Urinary bladder (tissue), 4 donors: Measurements from ENCODE around the gene NRXN3. TPM values are rescaled to one million over a fixed set of nuclear protein-coding genes. Genes with fewer than 3 reads are reported as not detected.

Source experiments
- DNase-seq: peaks from one replicate; pipeline ENCODE4 v3.0.0-alpha.2; 2015; ENCODE audit errors: extremely low spot score
- H3K27ac ChIP-seq: one replicate; pipeline ENCODE4 v1.5.1; 2013; ENCODE audit warnings: low read depth, mild to moderate bottlenecking, moderate library complexity
- H3K36me3 ChIP-seq: one replicate; pipeline ENCODE4 v1.6.1; 2013; ENCODE audit warnings: mild to moderate bottlenecking, moderate library complexity; ENCODE audit not compliant: insufficient read depth
- H3K4me1 ChIP-seq: one replicate; pipeline ENCODE4 v1.6.1; 2013; ENCODE audit warnings: mild to moderate bottlenecking, moderate library complexity; ENCODE audit not compliant: insufficient read depth
- H3K4me3 ChIP-seq: one replicate; pipeline ENCODE4 v1.5.1; 2013; ENCODE audit warnings: low read depth, low read length
- WGBS: extraction: QIAGEN DNeasy Blood & Tissue Kit; methylation state at CpG from one replicate; pipeline ENCODE4 v1.1.7; 2013; 5-methylcytosine and 5-hydroxymethylcytosine counted together
- polyA plus RNA-seq: library from polyadenylated mRNA; stranded (reverse); fragments of 200-250 nt; gene quantifications from one replicate; pipeline ENCODE4 v1.2.3, GENCODE V29; 2013
- total RNA-seq: library from RNA; depleted of rRNA; stranded (reverse); fragments of >200 nt; gene quantifications from one replicate; pipeline ENCODE4 v1.2.3, GENCODE V29; 2014
- donor health status: healthy with polysubstance abuse.
- donor health status: healthy.

NRXN3 gene
- total and polyA plus RNA-seq, 2 donors, result 3.9 to 6.7 TPM

DNA sequence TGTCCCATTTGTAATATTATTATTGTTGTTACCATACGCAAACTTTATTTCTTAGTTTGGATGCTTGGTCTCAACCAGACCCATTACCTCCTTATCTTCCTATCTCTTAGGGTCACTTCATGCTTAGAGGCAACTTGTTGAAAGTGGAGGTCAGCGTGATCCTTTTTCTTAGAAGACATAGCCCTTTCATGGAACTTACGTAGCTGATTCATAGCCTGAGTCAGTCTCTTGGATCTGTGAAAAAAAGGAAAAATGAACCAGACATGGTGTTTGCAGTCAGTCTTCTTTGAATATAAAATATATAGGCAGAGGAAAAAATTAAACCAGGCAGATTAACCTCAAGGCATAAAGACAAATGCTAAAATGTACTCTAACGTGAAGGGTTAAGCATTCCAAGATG lies 1427.4 kb downstream of the NRXN3 start:
- no peaks in the 10 kb centered on the region for H3K36me3 ChIP-seq
- no peak overlapping the region for H3K27ac ChIP-seq
- no peaks in the 10 kb centered on the region for H3K4me1 ChIP-seq
- WGBS, result 96% methylated on average over 4 of the region's 4 CpGs
- H3K4me3 ChIP-seq, result no peak overlapping the region
- no peak for DNase-seq

DNA sequence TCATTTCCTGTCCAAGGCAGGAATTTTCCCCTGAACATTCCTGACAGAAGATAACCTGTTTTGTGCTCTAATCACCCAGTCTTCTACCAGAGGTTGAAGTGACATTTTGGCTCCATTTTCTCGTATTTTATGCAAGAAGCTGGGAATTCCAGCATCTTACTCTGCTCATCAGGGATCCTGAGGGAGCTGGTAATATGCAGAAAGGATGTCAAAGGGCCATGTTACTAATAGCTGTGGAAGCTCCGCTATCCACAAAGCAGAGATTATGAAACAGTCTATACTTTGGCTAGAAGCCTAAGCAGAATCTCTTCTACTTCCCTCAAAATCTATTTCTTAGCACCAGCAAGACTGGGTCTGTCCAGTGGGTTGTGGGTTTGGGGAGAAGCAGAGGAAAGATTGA lies 1428.2 kb downstream of the NRXN3 start:
- DNase-seq, result no peak
- no peaks in the 10 kb centered on the region for H3K4me1 ChIP-seq

DNA sequence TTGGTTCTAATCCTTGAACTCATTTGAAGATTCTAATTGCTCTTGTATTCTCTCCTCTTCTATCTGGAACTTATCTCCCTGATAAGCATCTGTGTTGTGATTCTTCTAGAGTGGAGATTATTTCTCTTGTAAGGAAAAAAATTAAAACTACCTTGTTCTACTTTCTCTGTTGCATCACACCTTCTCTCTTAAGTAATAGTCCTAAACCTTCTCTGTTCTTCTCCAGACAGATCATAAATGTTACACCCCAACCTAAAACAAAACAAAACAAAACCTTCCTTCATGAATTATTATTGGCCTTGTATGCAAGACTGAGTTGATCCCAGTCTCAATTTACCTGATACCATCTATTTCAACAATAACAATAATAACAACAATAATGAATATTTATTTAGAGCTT lies 1429.1 kb downstream of the NRXN3 start:
- Histone ChIP-seq H3K4me1 (no peaks in the 10 kb centered on the region), H3K27ac (no peak overlapping the region), H3K36me3 (no peaks in the 10 kb centered on the region), H3K4me3 (no peak overlapping the region)
- DNase-seq, result no peak

More for the DNA sequence above, 1428.2 kb downstream of the NRXN3 start:
- 73% methylated on average over 2 of the region's 2 CpGs for WGBS
- no peak overlapping the region for H3K27ac ChIP-seq
- H3K4me3 ChIP-seq, result no peak overlapping the region
- no peaks in the 10 kb centered on the region for H3K36me3 ChIP-seq

DNA sequence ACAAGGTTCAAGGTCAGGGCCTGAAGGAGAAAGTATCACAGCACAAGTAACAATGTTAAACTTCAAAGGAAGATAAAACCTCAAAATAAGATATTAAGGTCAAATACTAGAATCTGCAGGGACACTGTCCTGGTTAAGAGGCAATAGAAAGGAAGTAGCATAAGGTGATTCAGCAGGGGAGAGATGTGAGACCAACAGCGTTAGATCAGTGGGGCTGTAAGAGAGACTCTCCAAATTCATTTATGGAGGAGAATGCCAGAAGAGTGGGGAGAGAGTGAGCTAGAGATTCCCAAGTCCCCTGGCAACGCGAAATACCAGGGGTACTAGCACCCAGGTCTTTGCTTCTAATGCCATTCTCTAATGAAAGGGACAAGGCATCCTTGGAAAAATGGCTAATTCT lies 1430.2 kb downstream of the NRXN3 start:
- WGBS, result 92% methylated on average over 3 of the region's 3 CpGs
- H3K27ac ChIP-seq, result no peak overlapping the region
- no peaks in the 10 kb centered on the region for H3K4me1 ChIP-seq
- DNase-seq, result no peak
- H3K4me3 ChIP-seq, result no peak overlapping the region
- H3K36me3 ChIP-seq, result no peaks in the 10 kb centered on the region

DNA sequence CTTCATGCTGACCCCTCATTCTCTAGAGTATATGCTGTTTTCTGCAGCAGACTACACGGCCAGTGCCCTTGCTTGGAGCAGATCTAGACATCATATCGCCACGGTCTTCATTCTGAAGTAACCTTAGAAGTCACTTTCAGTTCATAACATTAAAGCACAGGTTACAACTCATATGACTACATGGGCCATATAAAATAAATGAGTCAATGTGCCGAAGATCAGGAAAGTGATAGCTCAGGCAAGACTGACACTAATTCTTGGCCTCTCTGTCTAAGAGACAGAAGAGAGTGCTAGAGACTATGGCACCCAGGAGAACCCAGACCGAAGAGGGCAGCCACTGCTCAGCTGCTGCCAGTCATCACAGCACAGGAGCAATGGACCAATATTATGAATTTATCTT lies 1431.4 kb downstream of the NRXN3 start:
- no peak for DNase-seq
- Histone ChIP-seq H3K36me3 (no peaks in the 10 kb centered on the region), H3K4me3 (no peak overlapping the region), H3K4me1 (no peaks in the 10 kb centered on the region), H3K27ac (no peak overlapping the region)
- 85% methylated on average over 5 of the region's 5 CpGs for whole genome bisulfite sequencing

DNA sequence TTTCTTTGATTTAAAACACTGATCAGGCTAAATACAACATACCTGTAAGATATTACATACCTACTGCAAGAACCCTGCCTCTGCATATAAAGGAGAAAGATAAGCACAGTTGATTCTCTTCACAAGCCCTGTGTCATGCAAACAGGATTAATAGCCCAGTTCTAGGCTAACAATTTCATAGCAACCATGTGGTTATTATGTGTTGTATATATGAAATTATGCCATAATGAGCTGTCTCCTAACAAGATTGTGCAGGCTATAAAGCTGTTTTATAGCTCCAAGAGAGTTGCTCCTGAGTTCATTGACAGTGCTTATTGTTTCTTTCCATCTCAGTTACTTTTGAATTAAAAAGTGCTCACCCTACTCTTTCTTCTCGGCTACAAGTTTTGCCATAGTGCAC lies 1431.9 kb downstream of the NRXN3 start:
- no peaks in the 10 kb centered on the region for H3K36me3 ChIP-seq
- 66% methylated on average over 1 of the region's 1 CpG for WGBS
- H3K4me3 ChIP-seq, result no peak overlapping the region
- DNase-seq, result no peak
- no peaks in the 10 kb centered on the region for H3K4me1 ChIP-seq
- no peak overlapping the region for H3K27ac ChIP-seq

DNA sequence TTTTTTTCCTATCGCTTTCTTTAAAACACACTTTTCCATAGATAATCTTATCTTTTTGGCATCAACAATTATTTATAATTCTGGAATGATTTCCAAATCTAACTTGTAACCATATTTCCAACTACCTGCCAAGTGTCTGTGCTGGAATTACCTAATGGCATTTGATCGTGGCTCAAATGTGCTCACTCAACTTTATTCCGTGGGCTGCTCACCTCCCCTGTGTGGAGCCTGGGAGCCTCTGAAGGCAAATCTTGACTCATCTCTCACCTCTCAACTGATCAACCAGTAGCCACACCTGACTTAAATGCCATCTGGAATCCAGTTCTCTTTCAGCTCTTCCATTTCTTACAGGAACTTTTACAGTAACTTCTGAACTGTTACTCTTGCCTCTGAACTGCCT lies 1432.6 kb downstream of the NRXN3 start:
- no peak overlapping the region for H3K27ac ChIP-seq

DNA sequence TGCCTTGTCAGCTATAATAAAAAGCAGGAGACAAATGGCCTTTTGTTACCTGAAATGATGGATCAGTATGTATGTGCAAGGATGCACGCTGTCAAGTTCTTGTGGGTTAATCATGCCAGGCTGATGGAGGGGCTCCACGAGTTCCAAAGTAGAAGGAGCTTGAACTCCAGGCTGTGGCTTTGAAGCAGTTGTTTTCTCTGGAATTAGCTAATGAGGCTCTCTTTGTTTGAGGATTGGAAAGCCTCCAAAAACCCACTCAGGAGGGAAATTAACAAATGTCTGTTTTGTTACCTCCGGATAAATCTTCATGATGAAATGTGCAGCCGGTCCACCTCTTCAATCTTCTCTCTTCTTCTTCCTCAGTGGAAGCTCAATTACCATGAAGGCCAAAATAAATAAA lies 1435.7 kb downstream of the NRXN3 start:
- Histone ChIP-seq H3K27ac (no peak overlapping the region), H3K36me3 (no peaks in the 10 kb centered on the region), H3K4me3 (no peak overlapping the region), H3K4me1 (no peaks in the 10 kb centered on the region)
- 76% methylated on average over 4 of the region's 4 CpGs for WGBS
- no peak for DNase-seq

More for the DNA sequence above, 1432.6 kb downstream of the NRXN3 start:
- WGBS, result 72% methylated on average over 3 of the region's 3 CpGs
- H3K4me1 ChIP-seq, result no peaks in the 10 kb centered on the region
- H3K4me3 ChIP-seq, result no peak overlapping the region
- no peaks in the 10 kb centered on the region for H3K36me3 ChIP-seq
- no peak for DNase-seq

DNA sequence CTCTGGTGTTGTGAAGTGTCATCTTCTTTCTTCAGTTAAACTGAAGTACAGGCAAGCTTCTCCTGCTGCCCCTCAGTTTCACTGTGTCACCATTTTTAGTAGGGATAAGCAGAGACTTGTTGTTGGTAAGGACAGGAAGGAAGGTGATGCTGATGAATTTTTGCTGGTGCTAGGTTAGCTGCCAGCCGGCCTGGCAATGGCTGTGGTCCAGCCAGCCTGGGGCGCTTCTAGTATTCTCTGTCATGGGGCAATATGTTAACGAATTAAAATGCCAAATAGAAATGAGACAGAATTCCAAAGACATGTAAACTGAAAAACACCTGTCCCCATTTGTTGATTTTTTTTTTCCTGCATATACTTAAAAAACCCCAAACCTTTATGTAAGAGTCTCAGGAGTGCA lies 1438.3 kb downstream of the NRXN3 start:
- DNase-seq, result no peak
- Histone ChIP-seq H3K4me3 (no peak overlapping the region), H3K27ac (no peak overlapping the region), H3K4me1 (no peaks in the 10 kb centered on the region), H3K36me3 (no peaks in the 10 kb centered on the region)
- WGBS, result 77% methylated on average over 3 of the region's 3 CpGs

DNA sequence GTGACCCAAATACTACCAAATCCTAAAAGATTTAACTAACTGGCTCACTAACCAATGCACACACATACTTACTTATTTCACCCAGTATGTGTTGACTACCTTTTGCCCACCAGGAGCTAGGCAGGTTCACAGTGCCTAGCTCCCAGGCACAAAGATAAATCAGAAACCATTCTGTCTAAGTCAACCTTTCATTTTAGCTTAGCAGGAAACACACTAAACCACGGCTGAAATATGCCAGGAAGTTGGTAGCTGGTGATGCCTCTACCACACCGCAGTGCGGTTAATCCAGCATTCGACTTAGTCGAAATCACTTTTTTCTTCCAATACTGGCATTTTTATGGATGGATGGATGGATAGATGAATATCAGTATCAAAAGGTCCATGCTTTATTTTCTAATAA lies 1443.5 kb downstream of the NRXN3 start:
- H3K36me3 ChIP-seq, result no peaks in the 10 kb centered on the region
- no peak overlapping the region for H3K27ac ChIP-seq
- WGBS, result 76% methylated on average over 5 of the region's 5 CpGs
- H3K4me1 ChIP-seq, result no peaks in the 10 kb centered on the region
- no peak for DNase-seq
- H3K4me3 ChIP-seq, result no peak overlapping the region

DNA sequence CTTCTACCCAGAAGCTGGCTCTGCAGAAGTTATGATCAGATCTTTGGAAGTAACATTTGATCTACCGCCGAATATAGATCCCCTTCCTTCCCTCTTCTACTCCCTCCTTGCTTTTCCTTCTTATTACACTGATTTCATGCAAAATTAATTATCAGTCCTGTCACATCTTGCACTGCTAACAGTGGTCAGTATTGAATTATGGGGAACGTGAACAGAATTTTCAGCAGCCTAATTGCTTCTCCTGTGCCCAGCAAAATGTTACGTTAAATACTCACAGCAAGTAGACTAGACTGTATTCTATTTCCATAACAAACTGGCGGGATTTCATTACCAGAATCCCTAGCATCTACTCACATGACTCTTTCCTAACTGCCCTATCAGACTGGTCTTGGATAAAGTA lies 1444.3 kb downstream of the NRXN3 start:
- 92% methylated on average over 5 of the region's 5 CpGs for WGBS
- Histone ChIP-seq H3K27ac (no peak overlapping the region), H3K4me3 (no peak overlapping the region), H3K4me1 (no peaks in the 10 kb centered on the region), H3K36me3 (no peaks in the 10 kb centered on the region)
- DNase-seq, result no peak

DNA sequence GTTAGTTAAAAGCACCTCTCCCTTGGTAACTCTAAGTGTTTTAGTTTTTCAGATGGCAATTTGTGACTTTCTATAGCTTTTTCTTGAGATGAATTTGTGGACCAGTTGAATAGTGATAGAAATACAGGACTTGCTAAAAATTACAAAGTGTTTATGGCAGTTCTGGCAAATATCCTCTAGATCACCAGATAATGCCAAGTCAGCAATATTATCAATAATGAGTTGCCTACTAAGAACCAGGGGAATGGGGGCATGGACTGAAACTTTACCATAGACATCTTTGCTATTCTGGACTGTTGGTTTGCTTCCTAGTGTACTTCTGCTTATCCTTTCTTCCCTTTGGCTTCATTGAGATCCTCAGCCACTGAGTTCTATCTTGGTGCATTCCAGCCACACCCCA lies 1456.9 kb downstream of the NRXN3 start:
- H3K36me3 ChIP-seq, result no peaks in the 10 kb centered on the region
- H3K27ac ChIP-seq, result no peak overlapping the region
- H3K4me3 ChIP-seq, result no peak overlapping the region
- H3K4me1 ChIP-seq, result no peaks in the 10 kb centered on the region
- no peak for DNase-seq

DNA sequence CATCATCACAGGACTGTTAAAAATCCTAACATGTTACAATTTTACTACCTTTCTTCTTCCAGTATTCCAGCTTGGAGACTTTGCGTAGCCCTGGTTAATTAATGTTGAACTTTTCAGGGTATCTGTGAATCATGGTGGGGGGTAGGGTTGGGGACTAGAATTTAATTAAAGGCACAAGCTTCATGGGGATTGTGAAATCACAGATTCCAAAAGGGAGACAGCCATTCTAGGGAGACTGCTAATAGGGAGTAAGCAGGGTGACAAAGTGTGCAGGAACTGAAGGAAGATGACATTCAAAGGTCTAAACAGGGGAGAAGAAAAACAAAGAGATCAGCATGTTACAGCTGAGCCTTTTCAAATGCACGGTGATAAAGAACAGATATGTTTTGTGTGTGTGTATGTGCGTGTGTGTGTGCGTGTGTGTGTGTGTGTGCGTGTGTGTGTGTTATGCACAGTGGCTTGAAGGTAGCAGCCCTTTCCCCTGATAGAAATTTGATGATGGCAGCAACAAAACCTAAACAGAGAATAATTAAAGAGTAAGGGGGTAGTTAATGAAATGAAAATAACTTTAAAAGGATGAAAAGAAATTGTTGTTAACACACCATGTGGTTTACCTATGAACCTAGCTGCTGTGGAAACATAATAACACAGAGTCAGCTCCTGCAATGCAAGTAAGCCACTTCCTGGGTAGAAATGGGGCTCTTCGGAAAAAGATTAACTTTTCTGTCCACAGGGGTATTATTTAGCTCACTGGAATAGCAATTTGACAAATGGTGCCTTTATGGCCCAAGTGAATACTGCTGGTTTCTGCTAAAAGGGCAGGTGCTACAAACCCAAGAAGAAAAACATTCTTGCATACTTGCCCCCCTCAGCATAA lies 1459.5 kb downstream of the NRXN3 start:
- Histone ChIP-seq H3K4me1 (no peaks in the 10 kb centered on the region), H3K27ac (no peak overlapping the region), H3K4me3 (no peak overlapping the region), H3K36me3 (no peaks in the 10 kb centered on the region)
- 52% methylated on average over 6 of the region's 6 CpGs for WGBS
- DNase-seq, result no peak

DNA sequence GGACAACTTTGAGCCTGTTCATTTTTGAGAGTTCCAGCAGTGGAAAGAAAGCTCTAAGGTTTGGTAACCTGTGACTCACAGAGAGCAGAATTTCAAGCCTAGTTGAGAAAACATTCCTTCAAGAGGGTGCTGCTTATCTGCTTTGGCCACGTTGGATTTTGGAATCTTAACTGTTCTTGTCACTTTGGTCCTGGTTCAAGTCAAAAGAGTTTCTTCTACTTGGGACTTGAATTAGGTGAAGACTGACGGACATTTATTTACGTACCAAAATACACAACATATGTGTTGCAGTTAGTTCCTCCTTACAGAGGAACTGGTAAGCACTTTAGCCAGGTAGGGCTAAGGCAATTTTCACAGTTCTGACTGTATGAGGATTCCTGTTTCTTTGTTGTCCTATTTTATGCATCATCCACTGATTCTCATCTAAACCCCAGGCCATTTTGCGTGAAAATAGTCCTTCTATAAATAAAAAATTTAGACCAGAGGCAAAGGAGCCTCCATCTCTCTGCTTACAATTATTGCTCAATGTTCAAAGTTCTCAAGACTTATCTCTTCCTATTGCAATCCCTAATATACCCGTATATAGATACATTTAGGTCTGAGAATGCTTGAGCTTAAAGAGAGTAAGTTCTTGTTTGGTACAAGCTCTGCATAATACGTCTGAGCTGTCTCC lies 1460.3 kb downstream of the NRXN3 start:
- H3K27ac ChIP-seq, result no peak overlapping the region
- H3K36me3 ChIP-seq, result no peaks in the 10 kb centered on the region
- no peak for DNase-seq
- H3K4me1 ChIP-seq, result no peaks in the 10 kb centered on the region
- no peak overlapping the region for H3K4me3 ChIP-seq
- WGBS, result 72% methylated on average over 6 of the region's 6 CpGs
